Gastrocnemius medialis (tissue), 4 donors: ENCODE measurements around the gene R3HCC1L. TPM values are rescaled to one million over a fixed set of nuclear protein-coding genes. Genes with fewer than 3 reads are reported as not detected.

Experiments
- ATAC-seq, 2 donors: fragments of 150-250 bp; one replicate each; pipeline ENCODE4 v1.9.1; 2016
- DNase-seq, 2 donors: peaks; one replicate each; pipeline ENCODE4 v3.0.0-alpha.2; 2019
- H3K27ac ChIP-seq, 4 donors: fragments of 200-600 bp; sonication (generic); 1 replicate in 1 of 4; 2 replicates in 3 of 4; pipeline ENCODE4 v1.5.1; 2016 to 2018; ENCODE audit warnings: mild to moderate bottlenecking in 2 of 4, moderate library complexity in 1 of 4
- H3K27me3 ChIP-seq, 3 donors: fragments of 200-600 bp; sonication (generic) in 2 of 3; 1 replicate in 1 of 3; 2 replicates in 2 of 3; pipeline versions ENCODE4 v1.5.1 to v1.6.0; 2016 to 2019; ENCODE audit warnings: mild to moderate bottlenecking in 1 of 3, moderate library complexity in 1 of 3
- H3K36me3 ChIP-seq, 2 donors: fragments of 200-600 bp; sonication (generic) in 1 of 2; one replicate each; pipeline ENCODE4 v1.5.1; 2017 to 2018
- H3K4me1 ChIP-seq, 2 donors: fragments of 200-600 bp; sonication (generic) in 1 of 2; one replicate each; pipeline ENCODE4 v1.5.1; 2016 to 2017; ENCODE audit warnings: mild to moderate bottlenecking in 2 of 2
- H3K4me3 ChIP-seq, 4 donors: fragments of 200-600 bp; sonication (generic) in 3 of 4; 1 replicate in 1 of 4; 2 replicates in 3 of 4; pipeline ENCODE4 v1.5.1; 2016 to 2019; ENCODE audit warnings: mild to moderate bottlenecking in 2 of 4
- H3K9me3 ChIP-seq, 3 donors: fragments of 200-600 bp; sonication (generic) in 2 of 3; 1 replicate in 1 of 3; 2 replicates in 2 of 3; pipeline ENCODE4 v1.5.1; 2016 to 2019
- POLR2A ChIP-seq, 2 donors: fragments of 450-650 bp; IDR thresholded peaks; one replicate each; pipeline ENCODE4 v1.6.1; 2017; ENCODE audit warnings: antibody characterized with exemption in 2 of 2, mild to moderate bottlenecking in 2 of 2, moderate library complexity in 2 of 2
- in situ Hi-C, 4 donors: fragments of 200-750 bp; cut with MboI; loops; one replicate each; pipeline versions ENCODE4 v1.15.0 to v1.8.0; 2017; ENCODE audit warnings: low sequenced_read_pairs in 4 of 4
- intact Hi-C: fragments of 100-400 bp; cut with DNase I; formaldehyde crosslinking; loops from one replicate; pipeline ENCODE4 v1.15.1; 2023; ENCODE audit warnings: low total_unique reads
- total RNA-seq, 4 donors: library from RNA; depleted of rRNA; stranded (reverse); fragments of >200 nt; gene quantifications; one replicate each; pipeline versions ENCODE4 v1.1.0 to v1.2.3, GENCODE V29; 2016
- TF ChIP-seq, protein P1 (sequence below), 5 experiments: fragments of 450-650 bp in 3 of 5; fragments of 200-600 bp in 2 of 5; sonication (generic) in 2 of 5; IDR thresholded peaks in 4 of 5; conservative IDR thresholded peaks in 1 of 5; 1 replicate in 4 of 5; 2 replicates in 1 of 5; pipeline ENCODE4 v1.5.1; 2016 to 2019; ENCODE audit warnings: antibody characterized with exemption in 5 of 5, mild to moderate bottlenecking in 3 of 5, moderate library complexity in 3 of 5

Gene R3HCC1L
- total RNA-seq, 4 donors from 2014 or later: 6.7 to 10.8 (median 10.1) TPM

DNA sequence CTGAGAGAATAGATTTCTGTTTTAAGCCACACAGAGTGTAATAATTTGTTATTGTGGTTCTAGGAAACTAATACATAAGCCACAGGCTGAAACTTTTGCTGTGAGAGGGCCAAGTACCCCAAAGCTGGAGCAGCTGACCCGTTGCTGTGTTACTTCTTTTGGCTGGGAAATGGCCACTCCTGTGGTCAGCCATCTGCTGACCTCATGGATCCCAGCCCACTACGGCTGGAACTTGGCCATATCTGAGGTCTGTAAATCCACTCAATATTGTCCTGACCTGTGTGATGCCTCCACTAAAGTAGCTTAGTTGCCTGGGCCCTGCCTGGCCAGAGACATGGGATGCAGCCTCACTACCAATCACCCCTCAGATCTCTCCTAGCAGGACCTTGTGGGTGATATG is 151.0 kb downstream of the R3HCC1L start:
- H3K36me3 ChIP-seq: no peaks in the 10 kb centered on the region
- H3K9me3 ChIP-seq: no peaks in the 10 kb centered on the region
- DNase-seq: no peak
- H3K27ac ChIP-seq: no peak overlapping the region
- ATAC-seq: no peak
- no peaks in the 10 kb centered on the region for H3K27me3 ChIP-seq
- in situ Hi-C loops (no loop called here), intact Hi-C loops (no loop called here)
- TF ChIP-seq, protein P1, sequence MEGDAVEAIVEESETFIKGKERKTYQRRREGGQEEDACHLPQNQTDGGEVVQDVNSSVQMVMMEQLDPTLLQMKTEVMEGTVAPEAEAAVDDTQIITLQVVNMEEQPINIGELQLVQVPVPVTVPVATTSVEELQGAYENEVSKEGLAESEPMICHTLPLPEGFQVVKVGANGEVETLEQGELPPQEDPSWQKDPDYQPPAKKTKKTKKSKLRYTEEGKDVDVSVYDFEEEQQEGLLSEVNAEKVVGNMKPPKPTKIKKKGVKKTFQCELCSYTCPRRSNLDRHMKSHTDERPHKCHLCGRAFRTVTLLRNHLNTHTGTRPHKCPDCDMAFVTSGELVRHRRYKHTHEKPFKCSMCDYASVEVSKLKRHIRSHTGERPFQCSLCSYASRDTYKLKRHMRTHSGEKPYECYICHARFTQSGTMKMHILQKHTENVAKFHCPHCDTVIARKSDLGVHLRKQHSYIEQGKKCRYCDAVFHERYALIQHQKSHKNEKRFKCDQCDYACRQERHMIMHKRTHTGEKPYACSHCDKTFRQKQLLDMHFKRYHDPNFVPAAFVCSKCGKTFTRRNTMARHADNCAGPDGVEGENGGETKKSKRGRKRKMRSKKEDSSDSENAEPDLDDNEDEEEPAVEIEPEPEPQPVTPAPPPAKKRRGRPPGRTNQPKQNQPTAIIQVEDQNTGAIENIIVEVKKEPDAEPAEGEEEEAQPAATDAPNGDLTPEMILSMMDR (IDR thresholded peaks at IDR 0.05 in 4 of 5, conservative IDR thresholded peaks at IDR 0.05 in 1 of 5): no peak
- peaks cover 0 to 14% of the 10 kb centered on the region in 2 donors for H3K4me1 ChIP-seq
- no peak overlapping the region for H3K4me3 ChIP-seq

DNA sequence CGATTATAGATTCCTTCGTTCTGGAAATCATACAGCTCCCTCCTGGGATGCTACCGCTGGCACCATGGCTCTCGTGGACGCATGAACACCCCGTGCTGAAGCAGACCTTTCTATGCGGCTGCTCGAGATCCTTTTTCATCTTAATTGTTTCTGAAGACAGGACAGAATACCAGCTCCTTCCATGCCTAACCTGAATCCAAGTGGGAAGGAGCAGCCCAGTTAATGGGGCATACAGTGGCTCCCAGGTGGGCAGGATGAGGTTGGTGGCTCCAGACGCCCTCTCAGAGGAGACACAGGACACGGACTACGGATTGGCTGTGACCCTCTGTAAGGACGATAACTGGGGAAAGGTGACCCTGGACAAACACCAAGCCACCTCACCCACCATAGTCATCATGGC is 152.0 kb downstream of the R3HCC1L start:
- no peak for DNase-seq
- H3K27me3 ChIP-seq: no peaks in the 10 kb centered on the region
- H3K36me3 ChIP-seq: no peaks in the 10 kb centered on the region
- intact Hi-C loops (no loop called here), in situ Hi-C loops (no loop called here)
- TF ChIP-seq POLR2A (IDR thresholded peaks at IDR 0.05): no peak
- ATAC-seq: no peak
- H3K9me3 ChIP-seq: no peaks in the 10 kb centered on the region
- no peak overlapping the region for H3K4me3 ChIP-seq
- H3K27ac ChIP-seq: no peak overlapping the region
- H3K4me1 ChIP-seq: peaks cover 0 to 14% of the 10 kb centered on the region in 2 donors

DNA sequence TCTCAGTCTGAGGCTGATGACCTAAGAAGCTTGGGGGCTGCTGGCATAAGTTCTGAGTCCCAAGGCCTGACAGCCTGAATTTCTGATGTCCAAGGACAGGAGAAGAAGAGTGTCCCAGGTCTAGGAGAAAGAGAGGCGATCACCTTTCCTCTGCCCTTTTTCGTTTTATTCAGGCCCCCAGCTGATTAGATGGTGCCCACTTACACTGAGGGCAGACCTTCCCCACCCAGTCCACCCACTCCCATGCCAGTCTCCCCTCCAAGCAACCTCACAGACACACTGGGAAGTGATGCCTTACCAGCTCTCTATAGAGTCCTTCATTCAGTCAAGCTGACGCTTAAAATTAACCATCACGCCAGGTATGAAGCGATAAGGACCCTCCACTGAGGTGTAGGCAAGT is 152.9 kb downstream of the R3HCC1L start:
- intact Hi-C loops: no loop called here
- no peak overlapping the region for H3K27ac ChIP-seq
- in situ Hi-C loops: no loop called here

DNA sequence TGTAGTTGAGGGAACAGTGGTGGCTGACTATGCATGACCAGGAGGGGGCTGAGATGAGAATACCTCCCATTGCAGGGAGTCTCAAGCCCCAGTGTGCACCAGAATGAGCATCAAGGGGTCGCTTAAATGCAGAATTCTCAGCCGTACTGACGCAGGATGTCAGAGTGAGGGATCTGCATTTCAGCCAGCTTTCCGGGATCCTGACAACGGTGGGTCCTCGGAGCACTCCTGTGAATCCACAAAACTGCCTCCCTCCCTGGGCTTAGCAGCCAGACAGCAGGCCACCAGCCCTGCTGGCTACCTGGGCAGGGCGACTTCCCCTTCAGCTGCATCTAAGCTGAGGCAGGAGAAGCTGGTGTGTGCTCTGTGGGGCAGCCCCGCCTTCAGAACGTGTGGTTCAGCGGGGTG is 155.3 kb downstream of the R3HCC1L start:
- H3K9me3 ChIP-seq: no peaks in the 10 kb centered on the region
- no peaks in the 10 kb centered on the region for H3K27me3 ChIP-seq
- intact Hi-C loops: no loop called here
- no peaks in the 10 kb centered on the region for H3K36me3 ChIP-seq
- H3K4me1 ChIP-seq: peaks cover 0 to 28% of the 10 kb centered on the region in 2 donors
- H3K4me3 ChIP-seq: no peak overlapping the region
- TF ChIP-seq POLR2A (IDR thresholded peaks at IDR 0.05): no peak
- TF ChIP-seq, protein P1 (IDR thresholded peaks at IDR 0.05 in 4 of 5, conservative IDR thresholded peaks at IDR 0.05 in 1 of 5): no peak
- in situ Hi-C loops: no loop called here
- DNase-seq: no peak
- no peak for ATAC-seq
- no peak overlapping the region for H3K27ac ChIP-seq

More for the DNA sequence above, 152.9 kb downstream of the R3HCC1L start:
- H3K36me3 ChIP-seq: no peaks in the 10 kb centered on the region
- H3K4me3 ChIP-seq: no peak overlapping the region
- TF ChIP-seq POLR2A (IDR thresholded peaks at IDR 0.05): no peak
- TF ChIP-seq, protein P1 (IDR thresholded peaks at IDR 0.05 in 4 of 5, conservative IDR thresholded peaks at IDR 0.05 in 1 of 5): no peak
- H3K27me3 ChIP-seq: no peaks in the 10 kb centered on the region
- H3K4me1 ChIP-seq: peaks cover 0 to 14% of the 10 kb centered on the region in 2 donors
- ATAC-seq (no peak), DNase-seq (no peak)
- no peaks in the 10 kb centered on the region for H3K9me3 ChIP-seq

DNA sequence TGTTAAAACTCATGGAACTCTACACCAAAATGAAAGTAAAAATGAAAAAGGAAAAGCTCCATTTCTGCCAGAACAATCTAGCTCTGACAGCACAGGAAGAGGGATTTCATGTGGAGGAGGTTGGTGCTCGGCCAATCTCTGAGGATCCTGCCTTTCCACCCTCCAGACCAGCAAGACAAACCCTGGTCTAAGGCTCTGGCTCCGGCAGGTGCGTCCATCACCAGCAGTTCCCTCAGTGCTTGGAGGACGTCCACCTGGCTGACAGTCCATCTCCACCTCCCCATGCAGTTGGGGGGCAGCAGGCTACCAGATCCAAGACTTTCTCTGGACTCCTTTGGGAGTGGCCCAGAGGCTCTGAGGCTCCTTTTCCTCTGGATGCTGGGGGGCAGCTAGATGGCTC is 158.5 kb downstream of the R3HCC1L start:
- no peak for ATAC-seq
- in situ Hi-C loops: no loop called here
- intact Hi-C loops: no loop called here

More for the DNA sequence above, 158.5 kb downstream of the R3HCC1L start:
- Histone ChIP-seq H3K36me3 (no peaks in the 10 kb centered on the region), H3K9me3 (no peaks in the 10 kb centered on the region), H3K4me3 (no peak overlapping the region), H3K27me3 (no peaks in the 10 kb centered on the region), H3K4me1 (peaks cover 5 to 15% of the 10 kb centered on the region in 2 donors), H3K27ac (no peak overlapping the region)
- DNase-seq: no peak
- TF ChIP-seq POLR2A (IDR thresholded peaks at IDR 0.05): no peak
- TF ChIP-seq, protein P1 (IDR thresholded peaks at IDR 0.05 in 4 of 5, conservative IDR thresholded peaks at IDR 0.05 in 1 of 5): no peak
